Measurements from ENCODE around the gene GALNS. TPM values are rescaled to one million over a fixed set of nuclear protein-coding genes. Genes with fewer than 3 reads are reported as not detected.

GALNS gene
- total RNA-seq, 1 experiment from 2014 or later, result 15.3 TPM

- Histone ChIP-seq H3K4me1 (replicated peaks) (no peaks in the 10 kb centered on the region), H3K27ac (no peak overlapping the region), H3K9me3 (replicated peaks) (no peaks in the 10 kb centered on the region), H3K36me3 (no peaks in the 10 kb centered on the region), H3K27me3 (replicated peaks) (peaks cover 6% of the 10 kb centered on the region; the same call in 1 of the 2 replicates), H3K4me3 (no peak overlapping the region)
- no peak for DNase-seq (ENCODE audit: low read depth in 1 of 2, low spot score in 2 of 2)
Measured at GRCh38 chr16:88884569-88885271, 28.0 kb upstream of the GALNS start.

GRCh38 chr16:88883946-88884345, 27.2 kb upstream of the GALNS start:
- Histone ChIP-seq H3K4me3 (no peak overlapping the region), H3K9me3 (replicated peaks) (no peaks in the 10 kb centered on the region), H3K27ac (no peak overlapping the region), H3K36me3 (no peaks in the 10 kb centered on the region), H3K27me3 (replicated peaks) (peaks cover 7% of the 10 kb centered on the region; the same call in 1 of the 2 replicates), H3K4me1 (replicated peaks) (no peaks in the 10 kb centered on the region)
- DNase-seq (ENCODE audit: low read depth in 1 of 2, low spot score in 2 of 2), result no peak

- Histone ChIP-seq H3K27me3 (replicated peaks) (peaks cover 11% of the 10 kb centered on the region; the same call in 1 of the 2 replicates), H3K4me1 (replicated peaks) (no peaks in the 10 kb centered on the region), H3K9me3 (replicated peaks) (no peaks in the 10 kb centered on the region), H3K36me3 (no peaks in the 10 kb centered on the region), H3K27ac (no peak overlapping the region), H3K4me3 (no peak overlapping the region)
- no peak for DNase-seq (ENCODE audit: low read depth in 1 of 2, low spot score in 2 of 2)
Measured at GRCh38 chr16:88883117-88883895, 26.6 kb upstream of the GALNS start.

GRCh38 chr16:88882358-88883030, 25.7 kb upstream of the GALNS start:
- Histone ChIP-seq H3K9me3 (replicated peaks) (no peaks in the 10 kb centered on the region), H3K4me3 (no peak overlapping the region), H3K36me3 (no peaks in the 10 kb centered on the region), H3K27ac (no peak overlapping the region), H3K4me1 (replicated peaks) (no peaks in the 10 kb centered on the region), H3K27me3 (replicated peaks) (peaks cover 18% of the 10 kb centered on the region; the same call in 1 of the 2 replicates)
- DNase-seq (ENCODE audit: low read depth in 1 of 2, low spot score in 2 of 2), result no peak

GRCh38 chr16:88881675-88882357, 25.1 kb upstream of the GALNS start:
- peaks cover 6% of the 10 kb centered on the region for H3K4me1 ChIP-seq (replicated peaks)
- no peaks in the 10 kb centered on the region for H3K36me3 ChIP-seq
- H3K9me3 ChIP-seq (replicated peaks), result no peaks in the 10 kb centered on the region
- no peak overlapping the region for H3K27ac ChIP-seq
- H3K4me3 ChIP-seq, result no peak overlapping the region
- H3K27me3 ChIP-seq (replicated peaks), result peaks cover 24% of the 10 kb centered on the region
- no peak for DNase-seq (ENCODE audit: low read depth in 1 of 2, low spot score in 2 of 2)

- Histone ChIP-seq H3K4me3 (no peak overlapping the region), H3K36me3 (no peaks in the 10 kb centered on the region), H3K9me3 (replicated peaks) (no peaks in the 10 kb centered on the region), H3K4me1 (replicated peaks) (peaks cover 11% of the 10 kb centered on the region), H3K27ac (no peak overlapping the region), H3K27me3 (replicated peaks) (peaks cover 31% of the 10 kb centered on the region)
- DNase-seq (ENCODE audit: low read depth in 1 of 2, low spot score in 2 of 2), result no peak
Measured at GRCh38 chr16:88881007-88881615, 24.4 kb upstream of the GALNS start.

- Histone ChIP-seq H3K36me3 (no peaks in the 10 kb centered on the region), H3K27me3 (replicated peaks) (peaks cover 38% of the 10 kb centered on the region), H3K27ac (no peak overlapping the region), H3K9me3 (replicated peaks) (no peaks in the 10 kb centered on the region), H3K4me1 (replicated peaks) (peaks cover 11% of the 10 kb centered on the region), H3K4me3 (no peak overlapping the region)
- no peak for DNase-seq (ENCODE audit: low read depth in 1 of 2, low spot score in 2 of 2)
Measured at GRCh38 chr16:88880226-88881006, 23.7 kb upstream of the GALNS start.

GRCh38 chr16:88879788-88880055, 23.0 kb upstream of the GALNS start:
- H3K27ac ChIP-seq, result no peak overlapping the region
- H3K36me3 ChIP-seq, result no peaks in the 10 kb centered on the region
- H3K9me3 ChIP-seq (replicated peaks), result no peaks in the 10 kb centered on the region
- peaks cover 45% of the 10 kb centered on the region for H3K27me3 ChIP-seq (replicated peaks)
- no peak overlapping the region for H3K4me3 ChIP-seq
- no peak for DNase-seq (ENCODE audit: low read depth in 1 of 2, low spot score in 2 of 2)
- peaks cover 11% of the 10 kb centered on the region for H3K4me1 ChIP-seq (replicated peaks)

GRCh38 chr16:88878967-88879787, 22.4 kb upstream of the GALNS start:
- Histone ChIP-seq H3K27ac (no peak overlapping the region), H3K27me3 (replicated peaks) (peaks cover 50% of the 10 kb centered on the region), H3K4me1 (replicated peaks) (peaks cover 11% of the 10 kb centered on the region), H3K9me3 (replicated peaks) (no peaks in the 10 kb centered on the region), H3K36me3 (no peaks in the 10 kb centered on the region), H3K4me3 (no peak overlapping the region)
- DNase-seq (ENCODE audit: low read depth in 1 of 2, low spot score in 2 of 2), result no peak

GRCh38 chr16:88878356-88878755, 21.6 kb upstream of the GALNS start:
- no peaks in the 10 kb centered on the region for H3K36me3 ChIP-seq
- H3K27ac ChIP-seq, result no peak overlapping the region

GRCh38 chr16:88877564-88878289, 21.0 kb upstream of the GALNS start:
- H3K27me3 ChIP-seq (replicated peaks), result peaks cover 65% of the 10 kb centered on the region
- H3K4me3 ChIP-seq, result no peak overlapping the region
- no peak overlapping the region for H3K27ac ChIP-seq
- DNase-seq (ENCODE audit: low read depth in 1 of 2, low spot score in 2 of 2), result no peak
- H3K9me3 ChIP-seq (replicated peaks), result no peaks in the 10 kb centered on the region
- no peaks in the 10 kb centered on the region for H3K36me3 ChIP-seq
- peaks cover 11% of the 10 kb centered on the region for H3K4me1 ChIP-seq (replicated peaks)

More at GRCh38 chr16:88878356-88878755, 21.6 kb upstream of the GALNS start:
- Histone ChIP-seq H3K4me3 (no peak overlapping the region), H3K27me3 (replicated peaks) (peaks cover 58% of the 10 kb centered on the region), H3K9me3 (replicated peaks) (no peaks in the 10 kb centered on the region), H3K4me1 (replicated peaks) (peaks cover 11% of the 10 kb centered on the region)
- no peak for DNase-seq (ENCODE audit: low read depth in 1 of 2, low spot score in 2 of 2)

Data from SJSA1 (cell line).